Activated T-helper 1 cell treated with anti-CD3 and anti-CD28 coated beads, Interleukin-12 subunit alpha, Interleukin-12 subunit beta, Interleukin-2, Interleukin-4 antibody, amounts not matched to agents 30 ng/mL and 10 ng/mL and 1 ng/mL, durations not matched to agents 14 hours and 24 hours and 36 hours (primary cell): ENCODE results near the gene HCFC2. TPM values are rescaled to one million over a fixed set of nuclear protein-coding genes. Genes with fewer than 3 reads are reported as not detected.

Experiments used
- DNase-seq: peaks from one replicate; pipeline ENCODE4 v3.0.0; 2021; ENCODE audit warnings: low spot score
- H3K27ac Mint-ChIP-seq: one replicate; pipeline ENCODE4 v1.8.0; 2021; ENCODE audit warnings: mild to moderate bottlenecking, mixed read lengths
- H3K27me3 Mint-ChIP-seq: one replicate; pipeline ENCODE4 v1.8.0; 2022; ENCODE audit warnings: mild to moderate bottlenecking, moderate library complexity, mixed read lengths; ENCODE audit not compliant: insufficient read depth
- H3K36me3 Mint-ChIP-seq: one replicate; pipeline ENCODE4 v1.8.0; 2021; ENCODE audit warnings: low read depth, mixed read lengths
- H3K4me1 Mint-ChIP-seq: one replicate; pipeline ENCODE4 v1.8.0; 2021; ENCODE audit warnings: low read depth, mixed read lengths
- H3K4me3 Mint-ChIP-seq: one replicate; pipeline ENCODE4 v1.8.0; 2021; ENCODE audit warnings: mild to moderate bottlenecking, moderate library complexity, mixed read lengths
- H3K9me3 Mint-ChIP-seq: one replicate; pipeline ENCODE4 v1.8.0; 2021; ENCODE audit warnings: mixed read lengths
- intact Hi-C: fragments of 100-400 bp; cut with micrococcal nuclease; formaldehyde crosslinking; loops from one replicate; pipeline ENCODE4 v1.15.1; 2024
- total RNA-seq: library from RNA; stranded (reverse); gene quantifications from 2 replicates; pipeline ENCODE4 v1.2.3, GENCODE V29; 2022

The HCFC2 gene
- total RNA-seq, 1 donor from 2014 or later: 8.5 TPM

DNA sequence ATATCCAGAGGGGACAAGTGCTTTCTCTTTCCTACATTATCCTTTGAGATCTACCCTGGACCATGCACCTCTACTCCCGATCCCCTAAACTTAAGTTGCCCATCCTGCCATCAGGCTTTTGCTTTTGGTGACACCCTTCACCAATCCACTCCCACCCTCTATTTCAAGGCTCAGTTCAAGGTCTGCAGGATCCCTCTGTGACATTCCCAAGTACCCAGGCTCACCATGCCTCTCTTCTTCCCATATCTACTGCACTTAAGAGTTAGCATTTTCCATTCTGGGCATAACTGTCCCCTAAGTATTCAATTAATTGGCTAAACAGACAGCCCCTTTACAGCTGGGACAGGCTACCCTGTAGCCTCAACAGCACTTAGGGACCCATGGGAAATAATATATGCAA lies 70.6 kb downstream of the HCFC2 start:
- Mint-ChIP-seq H3K4me1 (peaks cover 24% of the 10 kb centered on the region), H3K27me3 (no peaks in the 10 kb centered on the region), H3K9me3 (no peaks in the 10 kb centered on the region), H3K4me3 (no peak overlapping the region), H3K27ac (no peak overlapping the region), H3K36me3 (peaks cover 12% of the 10 kb centered on the region)
- intact Hi-C loops: loop anchor here (5.0 to 10.0 kb wide), 2 partner anchors 167 to 1200 kb away; partner anchors contain the start of genes C12orf75 and EID3
- no peak for DNase-seq

DNA sequence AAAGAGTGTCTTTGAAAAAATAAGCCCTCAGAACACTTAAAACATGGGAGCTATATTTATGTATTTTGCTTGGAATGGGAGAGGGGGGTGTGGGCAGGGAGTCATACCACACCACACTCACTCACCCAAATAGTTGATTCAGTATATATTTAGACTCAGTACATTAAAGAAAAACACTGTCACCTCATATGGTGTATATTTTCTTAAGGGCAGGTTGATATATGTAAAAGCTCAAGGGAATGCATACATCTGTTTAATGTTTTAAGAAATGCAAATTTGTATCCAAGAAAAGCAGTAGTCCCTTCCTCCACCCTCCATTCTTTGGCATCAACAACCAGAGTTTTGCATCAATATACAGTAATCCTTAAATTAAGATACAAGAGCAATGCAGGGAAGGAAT lies 72.2 kb downstream of the HCFC2 start:
- Mint-ChIP-seq H3K36me3 (peaks cover 8% of the 10 kb centered on the region), H3K4me3 (peak overlapping the region; percentile 87), H3K9me3 (no peaks in the 10 kb centered on the region), H3K27me3 (no peaks in the 10 kb centered on the region), H3K4me1 (peaks cover 24% of the 10 kb centered on the region), H3K27ac (peak overlapping the region; percentile 88)
- intact Hi-C loops: loop anchor here (5.0 to 10.0 kb wide), 2 partner anchors 166 to 1198 kb away; partner anchors contain the start of genes C12orf75 and EID3
- no peak for DNase-seq

DNA sequence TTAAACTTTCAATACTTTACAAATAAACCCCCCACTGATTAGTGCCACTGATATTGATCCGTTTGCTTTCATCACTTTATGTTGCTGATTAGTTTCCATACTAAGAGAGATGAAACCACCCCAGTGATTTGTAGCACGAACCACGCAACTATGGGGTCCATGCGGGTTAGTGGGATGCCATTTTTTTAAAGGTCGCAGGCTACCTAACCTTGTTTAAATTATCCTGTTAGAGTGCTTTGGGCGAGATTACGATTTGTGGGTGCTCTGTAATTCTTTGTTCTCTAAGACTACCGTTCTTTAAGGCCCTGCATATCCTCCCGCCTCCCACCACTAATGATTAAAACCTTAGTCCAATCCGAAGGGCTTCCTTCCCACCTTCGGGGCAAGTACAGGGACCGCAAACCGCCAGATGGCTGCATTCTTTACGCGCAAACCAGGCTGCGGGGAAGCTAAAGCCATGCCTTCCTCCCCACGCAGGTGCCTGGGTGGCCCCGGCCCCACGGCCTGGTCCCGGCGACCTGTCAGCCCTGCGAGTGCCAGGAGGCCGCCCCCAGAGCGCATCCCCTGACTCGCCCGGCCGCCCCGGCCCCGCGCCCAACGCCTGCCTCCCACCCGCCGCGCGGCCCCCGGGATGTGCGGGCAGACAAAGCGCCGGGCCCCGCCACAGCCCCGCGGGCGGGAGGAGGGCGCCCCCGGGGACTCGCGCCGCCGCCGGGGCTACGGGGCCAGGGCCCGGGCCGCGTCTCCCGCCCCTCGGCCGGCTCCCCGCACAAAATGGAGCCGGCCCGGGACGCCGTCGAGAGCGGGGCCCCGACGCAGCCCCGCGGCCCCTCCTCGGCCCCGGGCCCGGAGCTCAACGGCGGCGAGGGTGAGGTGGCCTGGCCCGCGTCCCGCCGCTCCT lies 72.9 kb downstream of the HCFC2 start:
- Mint-ChIP-seq H3K4me1 (peaks cover 21% of the 10 kb centered on the region), H3K27me3 (no peaks in the 10 kb centered on the region), H3K27ac (peak overlapping the region; percentile 88), H3K36me3 (peaks cover 5% of the 10 kb centered on the region), H3K4me3 (peak overlapping the region; percentile 87), H3K9me3 (no peaks in the 10 kb centered on the region)
- intact Hi-C loops: loop anchor here (5.0 to 10.0 kb wide), 2 partner anchors 165 to 1198 kb away; partner anchors contain the start of genes C12orf75 and EID3
- DNase-seq: peak; percentile 39

DNA sequence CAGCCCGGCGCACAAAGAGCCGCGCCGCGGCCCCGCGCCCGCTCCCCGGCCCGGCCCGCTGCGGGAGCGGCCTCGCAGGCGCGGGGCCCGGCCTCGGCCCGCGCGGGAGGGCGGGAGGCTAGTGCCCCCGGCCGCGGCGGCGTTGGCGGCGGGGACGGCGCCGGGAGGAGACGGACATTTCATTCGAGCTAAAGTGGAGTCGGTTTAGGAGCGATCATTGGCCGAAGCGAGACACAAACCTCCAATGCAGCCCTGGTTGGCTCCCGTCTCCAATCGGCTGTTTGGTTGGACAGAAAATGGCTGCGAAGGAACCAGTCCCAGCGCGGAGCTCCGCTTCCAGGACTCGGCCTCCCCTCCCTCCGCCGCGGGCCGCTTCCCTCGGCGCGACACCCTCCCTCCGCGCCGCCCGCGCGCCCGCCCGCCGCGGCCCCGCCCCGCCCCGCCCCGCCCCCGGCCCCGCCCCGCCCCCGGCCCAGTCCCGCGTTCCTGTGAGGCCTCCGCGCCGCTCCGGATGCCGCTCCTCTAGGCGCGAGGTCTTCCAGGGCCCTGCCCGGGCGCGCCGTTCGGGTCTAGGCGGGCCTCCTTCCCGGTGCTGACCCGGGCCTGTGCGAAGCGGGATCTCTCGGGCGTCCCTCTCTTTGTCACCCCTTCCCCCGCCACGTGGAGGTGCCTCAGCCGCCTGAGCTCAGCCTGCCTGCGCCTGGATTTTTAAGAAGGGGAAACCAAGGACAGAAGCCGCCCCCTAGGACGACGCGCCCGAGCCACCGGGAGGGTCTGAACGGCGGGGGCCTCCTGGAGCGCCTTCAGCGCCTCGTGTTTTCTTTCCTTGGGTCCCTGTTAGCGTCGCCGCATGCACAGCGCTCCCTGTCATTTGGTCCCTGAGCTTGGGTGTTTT lies 73.8 kb downstream of the HCFC2 start, which contains the start of gene NFYB:
Gene NFYB (minus strand): TSS at position 309 of the 895 bp plus-strand sequence. CDS start 2,757 bp downstream, outside the sequence.
- intact Hi-C loops: loop anchor here (1.0 to 10.0 kb wide), 9 partner anchors 74 to 1197 kb away; partner anchors contain the start of genes C12orf75, EID3, HCFC2 and HSP90B1
- H3K27me3 Mint-ChIP-seq: peaks cover 7% of the 10 kb centered on the region
- peak within 1 kb of the TSS; percentile 87 for H3K4me3 Mint-ChIP-seq

DNA sequence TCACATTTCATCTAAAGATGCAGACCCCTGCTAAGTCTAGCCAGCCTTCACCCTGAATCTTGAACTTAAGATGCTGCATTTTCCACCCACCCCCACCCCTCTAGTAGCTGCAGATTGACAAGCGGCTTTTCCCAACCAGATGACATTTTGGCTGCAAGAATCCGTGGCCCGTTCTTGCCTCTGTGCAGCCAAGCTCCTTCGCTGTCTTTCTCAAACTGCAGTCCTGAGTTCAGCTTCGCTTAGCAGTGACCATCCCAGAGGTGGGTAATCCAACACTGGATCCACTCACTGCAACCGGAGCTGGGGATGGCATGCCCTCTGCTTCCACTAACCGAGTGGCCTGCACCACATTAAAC lies 74.4 kb downstream of the HCFC2 start:
- Mint-ChIP-seq H3K27ac (peak overlapping the region; percentile 23), H3K9me3 (no peaks in the 10 kb centered on the region), H3K36me3 (no peaks in the 10 kb centered on the region), H3K4me3 (peak overlapping the region; percentile 32), H3K4me1 (peaks cover 16% of the 10 kb centered on the region), H3K27me3 (peaks cover 13% of the 10 kb centered on the region)
- no peak for DNase-seq
- intact Hi-C loops: loop anchor here (1.0 to 10.0 kb wide), 9 partner anchors 74 to 1196 kb away; partner anchors contain the start of genes C12orf75, EID3, HCFC2 and HSP90B1

More for the DNA sequence above, 73.8 kb downstream of the HCFC2 start, which contains the start of gene NFYB:
- peak; percentile 91 for DNase-seq
- Mint-ChIP-seq H3K4me1 (peaks cover 16% of the 10 kb centered on the region), H3K27ac (peak within 1 kb of the TSS; percentile 88), H3K9me3 (no peaks in the 10 kb centered on the region), H3K36me3 (no peaks in the 10 kb centered on the region)

DNA sequence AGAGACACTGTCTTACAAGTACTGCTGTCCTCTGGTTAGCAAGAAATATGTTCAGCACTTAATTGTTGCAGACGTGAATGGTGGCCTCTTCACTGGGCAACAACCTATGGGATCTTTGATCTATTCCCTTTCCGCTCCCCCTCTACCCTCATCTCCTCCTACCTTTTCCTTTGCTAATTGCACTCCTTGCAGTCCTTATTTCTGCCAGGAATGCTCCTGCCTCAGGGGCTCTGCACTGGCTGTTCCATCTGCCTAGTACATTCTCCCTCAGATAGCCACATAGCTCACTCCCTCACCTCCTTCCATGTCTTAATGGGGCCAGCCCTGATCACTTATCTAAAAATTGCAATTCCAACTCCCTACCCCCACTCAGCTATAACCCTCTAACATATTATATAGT lies 78.2 kb downstream of the HCFC2 start:
- intact Hi-C loops: no loop called here
- DNase-seq: no peak
- no peak overlapping the region for H3K4me3 Mint-ChIP-seq
- H3K27me3 Mint-ChIP-seq: peaks cover 27% of the 10 kb centered on the region
- no peak overlapping the region for H3K27ac Mint-ChIP-seq
- no peaks in the 10 kb centered on the region for H3K36me3 Mint-ChIP-seq
- no peaks in the 10 kb centered on the region for H3K4me1 Mint-ChIP-seq
- no peaks in the 10 kb centered on the region for H3K9me3 Mint-ChIP-seq

DNA sequence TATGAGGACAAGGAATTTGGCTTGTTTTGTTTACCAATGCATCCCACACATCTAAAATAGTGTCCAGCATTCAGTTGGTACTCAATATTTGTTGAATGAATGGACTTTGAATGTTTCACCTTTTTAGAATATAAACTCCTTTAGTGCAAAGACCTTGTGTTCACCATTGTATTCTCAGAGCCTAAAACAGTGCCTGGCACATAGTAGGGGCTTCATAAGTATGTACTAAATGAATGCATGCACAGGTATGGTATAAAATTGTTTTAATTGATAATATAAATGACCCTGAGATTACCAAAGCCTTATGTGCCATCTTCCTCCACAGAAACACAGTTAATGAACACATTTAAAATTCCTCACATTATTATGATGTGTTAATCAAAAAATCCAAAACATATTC lies 78.7 kb downstream of the HCFC2 start:
- Mint-ChIP-seq H3K9me3 (no peaks in the 10 kb centered on the region), H3K27ac (no peak overlapping the region), H3K27me3 (peaks cover 27% of the 10 kb centered on the region), H3K4me1 (no peaks in the 10 kb centered on the region), H3K4me3 (no peak overlapping the region), H3K36me3 (no peaks in the 10 kb centered on the region)
- intact Hi-C loops: no loop called here
- DNase-seq: no peak

DNA sequence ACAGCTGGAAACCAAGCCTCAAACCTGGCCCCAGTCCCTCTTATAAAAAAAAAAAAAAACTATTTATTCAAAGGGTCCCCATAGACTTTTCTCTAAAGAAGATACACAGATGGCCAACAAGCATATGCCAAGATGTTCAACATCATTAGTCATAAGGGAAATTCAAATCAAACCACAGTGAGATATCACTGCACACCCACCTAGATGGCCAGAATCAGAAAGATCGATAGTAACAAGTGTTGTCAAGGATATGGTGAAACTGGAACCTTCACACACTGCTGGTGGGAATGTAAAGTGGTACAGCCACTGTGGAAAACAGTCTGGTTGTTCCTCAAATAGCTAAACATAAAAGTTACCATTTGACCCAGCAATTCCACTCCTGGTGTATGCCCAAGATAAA lies 79.6 kb downstream of the HCFC2 start:
- intact Hi-C loops: no loop called here

DNA sequence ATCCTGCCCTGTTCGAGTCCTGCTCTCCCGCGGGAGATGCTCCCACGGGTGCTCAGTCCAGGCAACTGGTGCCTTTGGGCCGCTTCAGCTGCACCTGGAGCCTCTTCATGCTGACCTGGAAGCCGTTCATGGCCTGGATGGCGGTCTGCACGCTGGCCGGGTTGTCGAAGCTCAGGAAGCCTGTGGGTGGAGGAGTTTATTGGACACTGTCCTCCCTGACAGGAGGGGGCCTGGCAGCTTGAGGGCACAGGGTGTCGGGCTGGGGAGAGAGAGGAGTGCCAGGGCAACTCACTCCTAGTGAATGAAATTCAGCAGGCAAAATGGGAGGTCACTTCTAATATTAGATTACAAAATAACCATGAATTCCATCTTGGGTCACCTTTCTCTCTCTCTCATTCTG lies 83.0 kb downstream of the HCFC2 start:
- Mint-ChIP-seq H3K27ac (no peak overlapping the region), H3K4me3 (no peak overlapping the region), H3K9me3 (no peaks in the 10 kb centered on the region), H3K4me1 (no peaks in the 10 kb centered on the region), H3K27me3 (peaks cover 46% of the 10 kb centered on the region), H3K36me3 (no peaks in the 10 kb centered on the region)
- DNase-seq: no peak
- intact Hi-C loops: no loop called here

More for the DNA sequence above, 79.6 kb downstream of the HCFC2 start:
- H3K27me3 Mint-ChIP-seq: peaks cover 31% of the 10 kb centered on the region
- no peaks in the 10 kb centered on the region for H3K9me3 Mint-ChIP-seq
- DNase-seq: no peak
- H3K27ac Mint-ChIP-seq: no peak overlapping the region
- no peaks in the 10 kb centered on the region for H3K36me3 Mint-ChIP-seq
- no peaks in the 10 kb centered on the region for H3K4me1 Mint-ChIP-seq
- no peak overlapping the region for H3K4me3 Mint-ChIP-seq

DNA sequence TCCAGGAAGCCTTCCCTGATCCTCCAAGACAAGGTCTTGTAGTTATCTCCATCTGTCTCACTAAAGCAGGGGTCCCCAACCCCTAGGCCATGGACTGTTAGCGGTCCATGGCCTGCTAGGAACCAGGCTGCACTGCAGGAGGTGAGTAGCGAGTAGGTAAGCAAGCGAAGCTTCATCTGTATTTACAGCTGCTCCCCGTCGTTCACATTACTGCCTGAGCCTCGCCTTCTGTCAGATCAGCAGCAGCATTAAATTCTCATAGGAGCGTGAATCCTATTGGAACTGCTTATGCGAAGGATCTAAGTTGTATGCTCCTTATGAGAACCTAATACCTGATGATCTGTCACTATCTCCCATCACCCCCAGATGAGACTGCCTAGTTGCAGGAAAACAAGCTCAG lies 86.1 kb downstream of the HCFC2 start:
- no peaks in the 10 kb centered on the region for H3K9me3 Mint-ChIP-seq
- no peak overlapping the region for H3K27ac Mint-ChIP-seq
- intact Hi-C loops: no loop called here
- H3K4me1 Mint-ChIP-seq: peaks cover 11% of the 10 kb centered on the region
- peaks cover 34% of the 10 kb centered on the region for H3K27me3 Mint-ChIP-seq
- H3K36me3 Mint-ChIP-seq: no peaks in the 10 kb centered on the region
- H3K4me3 Mint-ChIP-seq: no peak overlapping the region
- DNase-seq: no peak

DNA sequence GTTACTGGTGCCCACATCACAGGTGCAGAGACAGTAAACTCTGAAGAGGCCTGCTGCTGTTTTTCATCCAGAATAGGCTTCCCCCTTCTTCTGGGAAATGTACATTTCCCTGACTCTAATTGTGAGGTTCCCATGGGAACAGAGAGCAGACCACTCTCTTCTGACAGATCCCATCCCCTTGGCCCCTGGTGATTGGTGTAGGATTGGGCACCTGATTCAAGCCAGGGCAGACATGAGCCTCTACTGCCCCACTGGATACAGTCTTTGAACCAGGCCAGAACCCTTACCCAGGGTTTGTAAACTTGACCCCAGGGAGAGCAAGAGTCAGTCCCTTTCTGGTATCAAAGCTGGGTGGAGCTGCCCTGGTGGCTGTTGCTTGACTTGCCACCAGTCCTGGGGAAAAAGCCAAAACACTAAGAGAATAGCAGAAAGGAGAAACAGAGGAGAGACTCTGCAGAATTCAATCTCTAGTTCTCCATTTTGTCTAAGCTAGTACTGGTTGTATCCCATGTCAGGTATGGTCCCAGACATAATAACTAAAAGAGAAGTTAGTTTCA lies 88.4 kb downstream of the HCFC2 start:
- Mint-ChIP-seq H3K27me3 (peaks cover 22% of the 10 kb centered on the region), H3K27ac (no peak overlapping the region), H3K4me1 (peaks cover 11% of the 10 kb centered on the region), H3K36me3 (no peaks in the 10 kb centered on the region), H3K9me3 (no peaks in the 10 kb centered on the region), H3K4me3 (no peak overlapping the region)
- intact Hi-C loops: no loop called here
- no peak for DNase-seq

DNA sequence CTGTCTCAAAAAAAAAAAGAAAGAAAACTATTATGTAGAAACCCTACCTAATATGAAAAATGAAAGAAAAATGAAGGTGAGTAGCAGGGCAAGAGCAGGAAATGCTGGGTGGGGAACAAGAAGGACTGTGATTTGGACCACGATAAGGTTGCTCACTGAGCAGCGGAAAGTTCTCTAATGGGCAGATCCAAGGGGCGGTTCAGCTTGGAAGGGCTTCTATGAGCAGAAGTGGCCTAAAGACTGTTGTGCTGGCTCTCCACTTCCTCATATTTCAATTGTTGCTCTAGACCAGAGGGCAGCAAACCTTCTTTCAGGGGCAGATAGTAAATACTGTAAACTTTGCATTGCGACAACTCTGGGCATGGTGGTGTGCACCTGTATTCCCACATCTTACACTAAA lies 90.0 kb downstream of the HCFC2 start:
- Mint-ChIP-seq H3K4me1 (peaks cover 11% of the 10 kb centered on the region), H3K9me3 (no peaks in the 10 kb centered on the region), H3K27ac (no peak overlapping the region), H3K4me3 (no peak overlapping the region), H3K27me3 (peaks cover 24% of the 10 kb centered on the region), H3K36me3 (no peaks in the 10 kb centered on the region)
- DNase-seq: no peak
- intact Hi-C loops: no loop called here
